ENCODE data around the gene CLDN11. TPM values are rescaled to one million over a fixed set of nuclear protein-coding genes. Genes with fewer than 3 reads are reported as not detected.

Gene CLDN11
- total and polyA plus RNA-seq, 3 experiments from 2014 or later: 0.26 TPM; not detected in 2

GRCh38 chr3:170397685-170398084 is 21.0 kb upstream of the CLDN11 start:
- Mint-ChIP-seq H3K27ac (no peak overlapping the region), H3K4me3 (no peak overlapping the region), H3K27me3 (no peaks in the 10 kb centered on the region), H3K4me1 (no peaks in the 10 kb centered on the region), H3K9me3 (peaks cover 0 to 2% (median 0%) of the 10 kb centered on the region in 5 donors), H3K36me3 (peaks cover 0 to 14% (median 0%) of the 10 kb centered on the region in 3 donors)
- Histone ChIP-seq H3K9me3 (ENCODE audit: low read length) (no peaks in the 10 kb centered on the region), H3K27ac (ENCODE audit: low read depth, low read length) (no peak overlapping the region), H3K36me3 (ENCODE audit: insufficient read depth, low read length) (no peaks in the 10 kb centered on the region), H3K4me3 (ENCODE audit: low read length) (no peak overlapping the region), H3K27me3 (ENCODE audit: insufficient read depth, low read length, poor library complexity, severe bottlenecking) (no peaks in the 10 kb centered on the region), H3K4me1 (ENCODE audit: insufficient read depth, low read length) (no peaks in the 10 kb centered on the region)
- ChIA-PET CTCF (interaction anchor here (1.1 kb wide), 1 partner anchor 16 kb away, joined by 3 read pairs; no protein-coding TSS in a partner anchor), POLR2A (interaction anchor here (0.5 kb wide), 1 partner anchor 204 kb away, joined by 3 read pairs; no protein-coding TSS in a partner anchor)
- DNase-seq: no peak

- H3K4me1 Mint-ChIP-seq: no peaks in the 10 kb centered on the region
- no peak overlapping the region for H3K27ac ChIP-seq (ENCODE audit: low read depth, low read length)
- H3K27me3 Mint-ChIP-seq: no peaks in the 10 kb centered on the region
- H3K36me3 Mint-ChIP-seq: no peaks in the 10 kb centered on the region
- no peak overlapping the region for H3K27ac Mint-ChIP-seq
- ChIA-PET POLR2A (no interaction called here), CTCF (interaction anchor here (1.2 kb wide), 1 partner anchor 9 kb away, joined by 3 read pairs; no protein-coding TSS in a partner anchor)
- no peaks in the 10 kb centered on the region for H3K4me1 ChIP-seq (ENCODE audit: insufficient read depth, low read length)
- no peaks in the 10 kb centered on the region for H3K9me3 ChIP-seq (ENCODE audit: low read length)
- H3K9me3 Mint-ChIP-seq: peaks cover 0 to 3% (median 0%) of the 10 kb centered on the region in 5 donors
- H3K4me3 ChIP-seq (ENCODE audit: low read length): no peak overlapping the region
- H3K4me3 Mint-ChIP-seq: no peak overlapping the region
- H3K36me3 ChIP-seq (ENCODE audit: insufficient read depth, low read length): no peaks in the 10 kb centered on the region
- H3K27me3 ChIP-seq (ENCODE audit: insufficient read depth, low read length, poor library complexity, severe bottlenecking): no peaks in the 10 kb centered on the region
- DNase-seq: no peak
Observed at GRCh38 chr3:170405101-170405500, 13.6 kb upstream of the CLDN11 start.

DNA sequence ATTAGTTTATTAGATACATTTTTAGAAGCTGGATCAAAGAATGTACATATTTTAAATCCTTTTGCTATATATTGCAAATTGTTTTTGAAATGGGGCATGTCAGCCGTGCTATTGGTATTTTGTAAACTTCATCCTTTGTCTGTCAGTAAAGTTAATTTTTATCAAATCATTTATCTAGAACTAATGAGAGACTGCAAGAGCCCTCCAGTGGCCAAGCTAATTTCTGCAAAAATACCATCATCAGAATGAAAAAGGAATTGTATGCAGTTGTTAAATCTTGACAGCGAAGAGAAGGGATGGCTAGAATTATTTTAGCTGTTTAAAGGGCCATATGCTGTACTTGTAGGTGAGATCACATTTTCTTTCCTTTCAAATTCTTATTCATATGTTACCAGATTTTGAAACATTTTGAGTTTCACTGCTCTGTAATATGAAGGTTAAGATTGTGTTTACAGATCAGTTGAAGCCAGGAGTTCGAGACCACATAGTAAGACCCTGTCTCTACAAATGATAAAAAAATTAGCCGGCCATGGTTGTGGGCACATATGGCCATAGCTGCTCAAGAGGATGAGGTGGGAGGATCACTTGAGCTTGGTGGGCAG is 8.1 kb upstream of the CLDN11 start:
- peaks cover 0 to 3% (median 0%) of the 10 kb centered on the region in 3 donors for H3K4me1 Mint-ChIP-seq
- Histone ChIP-seq H3K36me3 (ENCODE audit: insufficient read depth, low read length) (no peaks in the 10 kb centered on the region), H3K4me1 (ENCODE audit: insufficient read depth, low read length) (no peaks in the 10 kb centered on the region), H3K27ac (ENCODE audit: low read depth, low read length) (no peak overlapping the region), H3K9me3 (ENCODE audit: low read length) (no peaks in the 10 kb centered on the region), H3K4me3 (ENCODE audit: low read length) (no peak overlapping the region), H3K27me3 (ENCODE audit: insufficient read depth, low read length, poor library complexity, severe bottlenecking) (no peaks in the 10 kb centered on the region)
- POLR2A ChIA-PET: no interaction called here
- no peak for DNase-seq
- no peaks in the 10 kb centered on the region for H3K36me3 Mint-ChIP-seq
- CTCF ChIA-PET: interaction anchor here (1.0 to 1.6 kb wide), 2 partner anchors 14 to 20 kb away, joined by 3 to 5 read pairs; no protein-coding TSS in a partner anchor
- no peak overlapping the region for H3K4me3 Mint-ChIP-seq
- peaks cover 0 to 20% of the 10 kb centered on the region in 2 donors for H3K27me3 Mint-ChIP-seq
- H3K9me3 Mint-ChIP-seq: no peaks in the 10 kb centered on the region
- peak overlapping the region in 1 of 8 donors; percentile 66 for H3K27ac Mint-ChIP-seq

DNA sequence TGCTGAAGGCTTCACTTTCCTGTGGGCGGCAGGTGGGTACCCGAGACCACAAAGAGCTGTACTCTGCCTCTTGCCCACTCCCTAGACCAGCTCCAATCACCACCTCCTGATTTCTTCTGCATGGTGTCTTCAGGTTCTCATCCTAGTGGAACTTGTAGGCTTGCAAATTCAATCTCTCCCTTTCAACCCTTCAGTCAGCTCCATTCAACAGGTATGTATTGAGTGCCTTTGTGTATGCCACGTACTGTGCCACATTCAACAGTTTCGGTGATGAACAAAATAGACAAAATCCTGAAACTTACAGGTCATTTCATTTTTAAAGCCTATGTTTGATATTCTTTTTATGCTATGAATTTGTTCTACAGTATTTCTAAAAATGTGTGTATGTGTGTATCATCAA is 5.4 kb upstream of the CLDN11 start:
- Mint-ChIP-seq H3K4me1 (peaks cover 2 to 6% (median 3%) of the 10 kb centered on the region in 3 donors), H3K27me3 (peaks cover 7 to 40% of the 10 kb centered on the region in 2 donors), H3K36me3 (no peaks in the 10 kb centered on the region), H3K9me3 (no peaks in the 10 kb centered on the region), H3K4me3 (no peak overlapping the region), H3K27ac (no peak overlapping the region)
- Histone ChIP-seq H3K4me1 (ENCODE audit: insufficient read depth, low read length) (no peaks in the 10 kb centered on the region), H3K36me3 (ENCODE audit: insufficient read depth, low read length) (no peaks in the 10 kb centered on the region), H3K27me3 (ENCODE audit: insufficient read depth, low read length, poor library complexity, severe bottlenecking) (no peaks in the 10 kb centered on the region), H3K4me3 (ENCODE audit: low read length) (no peak overlapping the region), H3K9me3 (ENCODE audit: low read length) (no peaks in the 10 kb centered on the region), H3K27ac (ENCODE audit: low read depth, low read length) (no peak overlapping the region)
- DNase-seq: no peak
- POLR2A ChIA-PET: no interaction called here
- CTCF ChIA-PET: interaction anchor here (1.0 to 4.1 kb wide), 9 partner anchors 8 to 399 kb away, joined by 3 to 21 read pairs (median 3); no protein-coding TSS in a partner anchor

DNA sequence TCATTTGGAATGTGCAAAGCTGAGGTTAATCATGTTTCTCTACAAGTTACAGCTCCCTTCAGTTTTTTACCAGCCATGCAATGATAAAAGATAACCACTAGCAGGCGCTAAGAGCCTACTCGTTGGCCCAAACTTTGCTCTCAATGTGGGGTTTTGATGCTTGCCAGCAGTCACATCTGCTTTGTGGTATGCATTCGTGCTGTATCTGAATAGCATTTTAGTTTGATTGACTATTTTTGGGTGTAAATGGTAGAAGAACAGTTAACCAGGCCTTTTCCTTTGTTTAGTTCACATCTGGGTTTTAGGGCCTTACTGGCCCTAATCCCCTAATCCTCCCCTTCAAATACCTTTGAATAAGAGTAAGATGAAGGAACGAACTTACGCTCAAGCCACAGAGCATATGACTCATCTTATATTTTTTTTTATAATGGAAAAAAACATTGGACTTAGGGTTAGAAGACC is 4.4 kb upstream of the CLDN11 start:
- H3K4me3 ChIP-seq (ENCODE audit: low read length): no peak overlapping the region
- no peaks in the 10 kb centered on the region for H3K36me3 ChIP-seq (ENCODE audit: insufficient read depth, low read length)
- Mint-ChIP-seq H3K36me3 (no peaks in the 10 kb centered on the region), H3K9me3 (no peaks in the 10 kb centered on the region), H3K4me3 (no peak overlapping the region), H3K27ac (no peak overlapping the region), H3K4me1 (peaks cover 5 to 12% (median 6%) of the 10 kb centered on the region in 3 donors), H3K27me3 (peaks cover 9 to 46% of the 10 kb centered on the region in 2 donors)
- H3K9me3 ChIP-seq (ENCODE audit: low read length): no peaks in the 10 kb centered on the region
- peaks cover 6% of the 10 kb centered on the region for H3K27me3 ChIP-seq (ENCODE audit: insufficient read depth, low read length, poor library complexity, severe bottlenecking)
- H3K27ac ChIP-seq (ENCODE audit: low read depth, low read length): no peak overlapping the region
- peak in 2 of 5 donors; percentile 22 to 41 for DNase-seq
- H3K4me1 ChIP-seq (ENCODE audit: insufficient read depth, low read length): peaks cover 4% of the 10 kb centered on the region
- POLR2A ChIA-PET: no interaction called here
- CTCF ChIA-PET: interaction anchor here (0.6 to 4.1 kb wide), 14 partner anchors 9 to 398 kb away, joined by 3 to 21 read pairs (median 3); no protein-coding TSS in a partner anchor

DNA sequence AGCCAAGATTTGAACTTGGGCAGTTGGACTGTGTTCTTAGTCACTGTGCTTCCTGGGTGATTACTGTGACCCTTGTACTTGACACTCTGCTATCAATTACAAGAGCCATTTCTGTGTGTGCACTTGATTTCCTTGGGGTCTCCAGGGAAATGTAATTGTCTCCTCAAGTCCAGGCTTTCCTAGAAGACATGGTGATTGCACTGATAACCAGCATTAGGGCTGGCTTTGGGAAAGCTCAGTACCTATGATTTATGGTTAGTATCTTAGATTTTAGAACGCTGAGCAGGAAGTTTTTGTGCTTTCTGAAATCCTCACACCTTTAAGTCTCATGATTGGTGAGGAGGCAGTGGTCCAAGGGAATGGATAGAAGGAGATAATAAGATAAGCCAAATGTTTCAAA is 1.6 kb upstream of the CLDN11 start:
- H3K27me3 ChIP-seq (ENCODE audit: insufficient read depth, low read length, poor library complexity, severe bottlenecking): peaks cover 20% of the 10 kb centered on the region
- ChIA-PET CTCF (no interaction called here), POLR2A (no interaction called here)
- H3K9me3 ChIP-seq (ENCODE audit: low read length): no peaks in the 10 kb centered on the region
- Mint-ChIP-seq H3K4me3 (peak overlapping the region in 1 of 7 donors; percentile 23), H3K4me1 (peaks cover 11 to 26% (median 11%) of the 10 kb centered on the region in 3 donors), H3K9me3 (no peaks in the 10 kb centered on the region), H3K36me3 (no peaks in the 10 kb centered on the region), H3K27ac (no peak overlapping the region), H3K27me3 (peaks cover 20 to 61% of the 10 kb centered on the region in 2 donors)
- no peak for DNase-seq
- no peak overlapping the region for H3K4me3 ChIP-seq (ENCODE audit: low read length)
- peaks cover 8% of the 10 kb centered on the region for H3K4me1 ChIP-seq (ENCODE audit: insufficient read depth, low read length)
- H3K27ac ChIP-seq (ENCODE audit: low read depth, low read length): no peak overlapping the region
- H3K36me3 ChIP-seq (ENCODE audit: insufficient read depth, low read length): no peaks in the 10 kb centered on the region

- H3K4me1 ChIP-seq (ENCODE audit: insufficient read depth, low read length): peaks cover 8% of the 10 kb centered on the region
- H3K27ac ChIP-seq (ENCODE audit: low read depth, low read length): no peak overlapping the region
- no peaks in the 10 kb centered on the region for H3K9me3 ChIP-seq (ENCODE audit: low read length)
- DNase-seq: no peak
- Mint-ChIP-seq H3K27ac (no peak overlapping the region), H3K4me3 (peak overlapping the region in 3 of 7 donors; percentile 7 to 44 (median 31)), H3K4me1 (peaks cover 11 to 23% (median 11%) of the 10 kb centered on the region in 3 donors), H3K9me3 (no peaks in the 10 kb centered on the region), H3K36me3 (peaks cover 0 to 3% (median 0%) of the 10 kb centered on the region in 3 donors), H3K27me3 (peaks cover 21 to 61% of the 10 kb centered on the region in 2 donors)
- POLR2A ChIA-PET: no interaction called here
- peaks cover 20% of the 10 kb centered on the region for H3K27me3 ChIP-seq (ENCODE audit: insufficient read depth, low read length, poor library complexity, severe bottlenecking)
- CTCF ChIA-PET: no interaction called here
- no peaks in the 10 kb centered on the region for H3K36me3 ChIP-seq (ENCODE audit: insufficient read depth, low read length)
- H3K4me3 ChIP-seq (ENCODE audit: low read length): peak overlapping the region; percentile 22
Observed at GRCh38 chr3:170419557-170420087, 954 bp downstream of the CLDN11 start.

- Mint-ChIP-seq H3K36me3 (peaks cover 0 to 3% (median 0%) of the 10 kb centered on the region in 3 donors), H3K4me1 (peaks cover 11 to 23% (median 11%) of the 10 kb centered on the region in 3 donors), H3K4me3 (peak overlapping the region in 6 of 7 donors; percentile 15 to 82 (median 54)), H3K27me3 (peaks cover 23 to 61% of the 10 kb centered on the region in 2 donors), H3K27ac (peak overlapping the region in 1 of 8 donors; percentile 45), H3K9me3 (no peaks in the 10 kb centered on the region)
- no peak for DNase-seq
- Histone ChIP-seq H3K4me3 (ENCODE audit: low read length) (no peak overlapping the region), H3K9me3 (ENCODE audit: low read length) (no peaks in the 10 kb centered on the region), H3K27ac (ENCODE audit: low read depth, low read length) (no peak overlapping the region), H3K4me1 (ENCODE audit: insufficient read depth, low read length) (peaks cover 8% of the 10 kb centered on the region), H3K27me3 (ENCODE audit: insufficient read depth, low read length, poor library complexity, severe bottlenecking) (peaks cover 20% of the 10 kb centered on the region), H3K36me3 (ENCODE audit: insufficient read depth, low read length) (no peaks in the 10 kb centered on the region)
- POLR2A ChIA-PET: no interaction called here
- CTCF ChIA-PET: no interaction called here
Observed at GRCh38 chr3:170420307-170420821, 1.7 kb downstream of the CLDN11 start.

Measured in CD8-positive, alpha-beta memory T cell (primary cell).